ENCODE results near the gene FAM221B.

DNA sequence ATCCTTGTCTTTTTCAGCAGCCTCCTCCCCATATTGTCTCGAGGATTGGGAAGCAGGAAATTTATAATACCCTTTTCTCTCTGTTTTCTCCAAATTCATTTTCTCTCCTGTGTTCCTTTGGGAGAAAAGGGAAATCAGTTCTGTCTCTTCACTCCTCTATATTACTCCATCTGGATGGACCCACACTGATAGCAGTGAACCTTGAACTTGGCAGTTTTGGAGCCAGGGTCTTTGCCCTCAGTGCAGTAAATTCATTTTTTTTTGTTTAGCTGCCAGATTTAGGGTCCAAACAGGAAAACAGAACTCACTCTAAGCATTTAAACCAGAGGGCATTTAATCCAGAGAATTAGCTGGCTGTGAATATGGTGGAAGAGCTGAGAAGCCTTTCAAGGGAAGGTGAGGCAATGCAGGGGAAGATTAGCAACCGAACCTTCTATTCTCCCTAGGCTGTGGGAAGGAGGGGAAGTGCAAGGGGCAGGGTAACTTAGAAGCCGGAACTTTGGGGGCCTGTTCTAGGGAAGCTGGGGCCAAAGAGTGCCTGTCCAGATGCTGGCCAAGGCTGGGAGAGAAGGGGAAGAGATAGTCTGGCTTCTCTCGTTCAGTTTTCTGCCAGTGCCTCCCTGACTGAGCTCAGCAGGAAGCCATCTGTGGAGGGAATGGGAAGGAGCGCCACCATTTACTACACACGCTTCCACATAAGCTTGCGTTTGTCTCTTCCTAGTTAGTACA lies 53.5 kb downstream of the FAM221B start:
- TF ChIP-seq, protein P1, sequence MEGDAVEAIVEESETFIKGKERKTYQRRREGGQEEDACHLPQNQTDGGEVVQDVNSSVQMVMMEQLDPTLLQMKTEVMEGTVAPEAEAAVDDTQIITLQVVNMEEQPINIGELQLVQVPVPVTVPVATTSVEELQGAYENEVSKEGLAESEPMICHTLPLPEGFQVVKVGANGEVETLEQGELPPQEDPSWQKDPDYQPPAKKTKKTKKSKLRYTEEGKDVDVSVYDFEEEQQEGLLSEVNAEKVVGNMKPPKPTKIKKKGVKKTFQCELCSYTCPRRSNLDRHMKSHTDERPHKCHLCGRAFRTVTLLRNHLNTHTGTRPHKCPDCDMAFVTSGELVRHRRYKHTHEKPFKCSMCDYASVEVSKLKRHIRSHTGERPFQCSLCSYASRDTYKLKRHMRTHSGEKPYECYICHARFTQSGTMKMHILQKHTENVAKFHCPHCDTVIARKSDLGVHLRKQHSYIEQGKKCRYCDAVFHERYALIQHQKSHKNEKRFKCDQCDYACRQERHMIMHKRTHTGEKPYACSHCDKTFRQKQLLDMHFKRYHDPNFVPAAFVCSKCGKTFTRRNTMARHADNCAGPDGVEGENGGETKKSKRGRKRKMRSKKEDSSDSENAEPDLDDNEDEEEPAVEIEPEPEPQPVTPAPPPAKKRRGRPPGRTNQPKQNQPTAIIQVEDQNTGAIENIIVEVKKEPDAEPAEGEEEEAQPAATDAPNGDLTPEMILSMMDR (IDR thresholded peaks at IDR 0.05), result no peak
- TF ChIP-seq POLR2A (IDR thresholded peaks at IDR 0.05) (no peak), EP300 (IDR thresholded peaks at IDR 0.05) (no peak)
